GM23338 (cell line): ENCODE data around the gene MBNL1.

Experiments
- CTCF ChIP-seq, 2 experiments: fragments of 200-600 bp in 1 of 2; sonication (generic) in 1 of 2; conservative IDR thresholded peaks; 2 replicates each; pipeline versions ENCODE4 v1.5.1 to v1.6.1; 2016 to 2017; ENCODE audit warnings: antibody characterized with exemption in 2 of 2, low read depth in 2 of 2, mild to moderate bottlenecking in 2 of 2, moderate library complexity in 1 of 2
- EZH2 ChIP-seq: fragments of 200-600 bp; sonication (generic); IDR thresholded peaks from one replicate; pipeline ENCODE4 v1.8.0; 2017; ENCODE audit warnings: antibody characterized with exemption, mild to moderate bottlenecking, low read depth; ENCODE audit not compliant: unreplicated experiment
- ZNF114 ChIP-seq: fragments of 250-450 bp; sonication (Bioruptor Pico); IDR thresholded peaks from 2 replicates; pipeline ENCODE4 v1.5.0; 2020; ENCODE audit warnings: mild to moderate bottlenecking, moderate library complexity
- TF ChIP-seq, protein P1 (sequence below): fragments of 250-450 bp; sonication (Bioruptor Pico); IDR thresholded peaks from 2 replicates; pipeline ENCODE4 v1.5.0; 2020; ENCODE audit warnings: mild to moderate bottlenecking, moderate library complexity

DNA sequence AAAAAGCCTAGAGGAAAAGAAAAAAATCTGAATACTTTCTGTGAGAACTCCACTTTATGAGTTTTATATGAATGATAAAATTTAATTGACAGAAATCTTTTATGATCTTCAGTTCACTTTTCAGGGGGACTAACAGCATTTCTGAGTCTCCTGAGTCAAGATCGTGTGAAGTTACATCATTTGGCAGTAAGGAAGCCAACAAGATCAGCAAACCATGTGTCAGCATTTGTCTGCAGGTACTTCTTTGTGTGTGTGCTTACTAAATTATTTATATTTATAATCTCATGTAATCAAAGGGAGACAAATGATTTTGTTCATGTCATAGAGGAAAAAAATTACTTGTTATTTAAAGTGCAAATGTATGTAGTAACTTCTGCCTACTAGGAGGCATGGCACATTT is 217.6 kb downstream of the MBNL1 start:
- no peak for TF ChIP-seq CTCF (conservative IDR thresholded peaks at IDR 0.05; ENCODE audit: low read depth in 2 of 2)
- TF ChIP-seq, protein P1, sequence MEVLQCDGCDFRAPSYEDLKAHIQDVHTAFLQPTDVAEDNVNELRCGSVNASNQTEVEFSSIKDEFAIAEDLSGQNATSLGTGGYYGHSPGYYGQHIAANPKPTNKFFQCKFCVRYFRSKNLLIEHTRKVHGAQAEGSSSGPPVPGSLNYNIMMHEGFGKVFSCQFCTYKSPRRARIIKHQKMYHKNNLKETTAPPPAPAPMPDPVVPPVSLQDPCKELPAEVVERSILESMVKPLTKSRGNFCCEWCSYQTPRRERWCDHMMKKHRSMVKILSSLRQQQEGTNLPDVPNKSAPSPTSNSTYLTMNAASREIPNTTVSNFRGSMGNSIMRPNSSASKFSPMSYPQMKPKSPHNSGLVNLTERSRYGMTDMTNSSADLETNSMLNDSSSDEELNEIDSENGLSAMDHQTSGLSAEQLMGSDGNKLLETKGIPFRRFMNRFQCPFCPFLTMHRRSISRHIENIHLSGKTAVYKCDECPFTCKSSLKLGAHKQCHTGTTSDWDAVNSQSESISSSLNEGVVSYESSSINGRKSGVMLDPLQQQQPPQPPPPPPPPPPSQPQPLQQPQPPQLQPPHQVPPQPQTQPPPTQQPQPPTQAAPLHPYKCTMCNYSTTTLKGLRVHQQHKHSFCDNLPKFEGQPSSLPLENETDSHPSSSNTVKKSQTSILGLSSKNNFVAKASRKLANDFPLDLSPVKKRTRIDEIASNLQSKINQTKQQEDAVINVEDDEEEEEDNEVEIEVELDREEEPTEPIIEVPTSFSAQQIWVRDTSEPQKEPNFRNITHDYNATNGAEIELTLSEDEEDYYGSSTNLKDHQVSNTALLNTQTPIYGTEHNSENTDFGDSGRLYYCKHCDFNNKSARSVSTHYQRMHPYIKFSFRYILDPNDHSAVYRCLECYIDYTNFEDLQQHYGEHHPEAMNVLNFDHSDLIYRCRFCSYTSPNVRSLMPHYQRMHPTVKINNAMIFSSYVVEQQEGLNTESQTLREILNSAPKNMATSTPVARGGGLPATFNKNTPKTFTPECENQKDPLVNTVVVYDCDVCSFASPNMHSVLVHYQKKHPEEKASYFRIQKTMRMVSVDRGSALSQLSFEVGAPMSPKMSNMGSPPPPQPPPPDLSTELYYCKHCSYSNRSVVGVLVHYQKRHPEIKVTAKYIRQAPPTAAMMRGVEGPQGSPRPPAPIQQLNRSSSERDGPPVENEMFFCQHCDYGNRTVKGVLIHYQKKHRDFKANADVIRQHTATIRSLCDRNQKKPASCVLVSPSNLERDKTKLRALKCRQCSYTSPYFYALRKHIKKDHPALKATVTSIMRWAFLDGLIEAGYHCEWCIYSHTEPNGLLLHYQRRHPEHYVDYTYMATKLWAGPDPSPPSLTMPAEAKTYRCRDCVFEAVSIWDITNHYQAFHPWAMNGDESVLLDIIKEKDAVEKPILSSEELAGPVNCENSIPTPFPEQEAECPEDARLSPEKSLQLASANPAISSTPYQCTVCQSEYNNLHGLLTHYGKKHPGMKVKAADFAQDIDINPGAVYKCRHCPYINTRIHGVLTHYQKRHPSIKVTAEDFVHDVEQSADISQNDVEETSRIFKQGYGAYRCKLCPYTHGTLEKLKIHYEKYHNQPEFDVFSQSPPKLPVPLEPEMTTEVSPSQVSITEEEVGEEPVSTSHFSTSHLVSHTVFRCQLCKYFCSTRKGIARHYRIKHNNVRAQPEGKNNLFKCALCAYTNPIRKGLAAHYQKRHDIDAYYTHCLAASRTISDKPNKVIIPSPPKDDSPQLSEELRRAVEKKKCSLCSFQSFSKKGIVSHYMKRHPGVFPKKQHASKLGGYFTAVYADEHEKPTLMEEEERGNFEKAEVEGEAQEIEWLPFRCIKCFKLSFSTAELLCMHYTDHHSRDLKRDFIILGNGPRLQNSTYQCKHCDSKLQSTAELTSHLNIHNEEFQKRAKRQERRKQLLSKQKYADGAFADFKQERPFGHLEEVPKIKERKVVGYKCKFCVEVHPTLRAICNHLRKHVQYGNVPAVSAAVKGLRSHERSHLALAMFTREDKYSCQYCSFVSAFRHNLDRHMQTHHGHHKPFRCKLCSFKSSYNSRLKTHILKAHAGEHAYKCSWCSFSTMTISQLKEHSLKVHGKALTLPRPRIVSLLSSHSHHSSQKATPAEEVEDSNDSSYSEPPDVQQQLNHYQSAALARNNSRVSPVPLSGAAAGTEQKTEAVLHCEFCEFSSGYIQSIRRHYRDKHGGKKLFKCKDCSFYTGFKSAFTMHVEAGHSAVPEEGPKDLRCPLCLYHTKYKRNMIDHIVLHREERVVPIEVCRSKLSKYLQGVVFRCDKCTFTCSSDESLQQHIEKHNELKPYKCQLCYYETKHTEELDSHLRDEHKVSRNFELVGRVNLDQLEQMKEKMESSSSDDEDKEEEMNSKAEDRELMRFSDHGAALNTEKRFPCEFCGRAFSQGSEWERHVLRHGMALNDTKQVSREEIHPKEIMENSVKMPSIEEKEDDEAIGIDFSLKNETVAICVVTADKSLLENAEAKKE (CRISPR knock-in tag), result no peak
- TF ChIP-seq EZH2, result no peak
- no peak for TF ChIP-seq ZNF114 (CRISPR knock-in tag)
